RPMI8226 (cell line): ENCODE data around the gene ASPN.

Source experiments
- DNase-seq: peaks from one replicate; pipeline ENCODE4 v3.0.0-alpha.2; 2015

The ASPN gene

DNA sequence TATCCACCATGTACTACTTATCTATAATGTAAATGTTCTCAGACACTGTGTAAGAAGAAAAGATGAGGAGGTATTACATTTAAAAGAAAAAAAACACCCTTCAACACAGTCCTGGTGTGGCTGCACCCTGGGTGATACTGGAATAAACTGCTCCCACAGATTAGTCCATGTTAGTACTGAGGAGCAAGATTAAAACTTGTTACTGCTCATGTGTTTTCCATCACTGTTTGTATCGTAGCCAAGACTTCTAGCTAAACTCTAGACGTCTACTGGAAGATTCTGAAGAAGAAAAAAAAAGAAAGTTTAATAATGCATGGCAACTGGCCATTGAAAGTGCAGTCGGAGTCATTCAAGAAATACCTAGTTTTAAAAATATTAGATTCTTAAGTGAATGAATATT is at the start of gene ASPN:
Gene ASPN, minus strand, starts transcription at position 178 of the 400 bp plus-strand sequence.
- DNase-seq = no peak

DNA sequence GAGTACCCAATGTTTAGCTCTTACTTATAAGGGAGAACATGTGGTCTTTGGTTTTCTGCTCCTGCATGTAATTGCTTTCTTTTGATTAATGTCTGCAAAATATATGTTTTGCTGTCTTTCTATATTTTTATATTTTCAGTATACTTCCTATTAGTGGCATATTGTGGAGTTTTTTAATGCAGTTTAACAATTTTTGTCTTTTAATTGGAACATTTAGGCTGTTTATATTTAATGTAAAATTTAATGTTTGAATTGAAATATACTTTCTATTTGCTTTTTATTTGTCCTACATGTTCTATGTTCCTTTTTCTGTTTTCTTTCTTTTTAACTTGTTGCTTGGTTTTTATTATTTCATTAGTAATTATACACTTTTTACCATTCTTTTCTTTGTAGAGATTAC is 48.6 kb upstream of the ASPN start:
- no peak for DNase-seq

DNA sequence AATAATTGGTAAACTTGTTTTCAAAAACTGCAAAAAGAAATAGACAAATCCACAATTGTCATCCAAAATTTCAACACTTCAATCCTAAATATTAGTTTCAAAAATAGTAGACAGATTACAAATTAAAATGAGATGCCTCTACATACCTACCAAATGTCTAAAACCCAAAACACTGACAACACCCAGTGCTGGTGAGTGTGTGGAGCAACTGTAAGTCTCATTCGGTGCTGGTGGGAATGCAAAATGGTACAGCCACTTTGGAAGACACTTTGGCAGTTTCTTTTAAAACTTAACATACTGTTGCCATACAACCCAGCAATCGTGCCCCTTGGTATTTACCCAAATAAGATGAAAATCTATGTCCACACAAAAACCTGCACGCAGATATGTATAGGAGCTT is 46.8 kb upstream of the ASPN start:
- DNase-seq = no peak

DNA sequence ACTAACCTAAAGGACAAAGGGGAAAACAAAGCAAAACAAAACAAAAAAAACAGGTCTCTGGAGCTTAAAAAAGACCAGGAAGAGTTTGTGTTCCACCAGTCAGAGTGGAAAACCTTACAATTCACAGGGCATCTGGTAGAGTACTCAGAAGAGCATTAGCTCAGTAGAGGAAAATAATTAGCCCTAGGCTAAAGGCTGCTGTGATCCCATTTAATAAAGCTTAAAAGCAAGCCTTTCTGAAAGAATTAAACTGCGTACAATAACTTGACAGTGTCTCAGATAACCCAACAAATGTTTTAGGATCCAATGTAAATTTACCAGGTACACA is 46.2 kb upstream of the ASPN start:
- DNase-seq = no peak

DNA sequence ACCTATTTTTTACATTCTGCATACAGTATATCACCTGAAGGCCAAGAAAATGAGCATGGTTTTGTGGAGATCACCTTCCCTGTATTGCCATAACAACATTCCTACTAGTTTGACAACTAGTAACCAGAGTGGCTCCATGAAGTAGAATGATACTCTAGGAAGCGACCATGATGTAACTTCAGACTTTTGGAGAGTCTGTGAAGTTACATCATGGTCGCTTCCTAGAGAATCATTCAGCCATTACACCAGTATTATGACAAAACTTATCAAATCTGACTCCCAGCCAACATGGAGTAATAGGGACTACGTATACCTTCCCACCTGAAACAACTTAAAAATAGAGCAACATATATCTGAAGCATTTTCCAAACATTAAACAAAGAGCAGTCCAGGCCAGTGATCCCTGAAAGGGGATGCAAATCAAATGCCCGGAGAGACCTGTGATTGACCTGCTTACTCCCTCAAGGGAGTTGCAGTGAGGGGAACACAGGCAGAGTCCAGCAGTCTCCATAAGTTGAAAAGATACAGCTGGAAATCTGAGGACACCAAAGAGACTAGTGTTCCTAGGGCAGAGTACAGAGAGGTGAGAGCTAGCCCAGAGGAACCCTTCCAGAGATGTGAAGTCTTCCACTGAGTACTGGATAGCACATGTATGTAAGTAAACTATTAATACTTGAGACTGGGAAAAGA is 45.7 kb upstream of the ASPN start:
- DNase-seq = no peak

DNA sequence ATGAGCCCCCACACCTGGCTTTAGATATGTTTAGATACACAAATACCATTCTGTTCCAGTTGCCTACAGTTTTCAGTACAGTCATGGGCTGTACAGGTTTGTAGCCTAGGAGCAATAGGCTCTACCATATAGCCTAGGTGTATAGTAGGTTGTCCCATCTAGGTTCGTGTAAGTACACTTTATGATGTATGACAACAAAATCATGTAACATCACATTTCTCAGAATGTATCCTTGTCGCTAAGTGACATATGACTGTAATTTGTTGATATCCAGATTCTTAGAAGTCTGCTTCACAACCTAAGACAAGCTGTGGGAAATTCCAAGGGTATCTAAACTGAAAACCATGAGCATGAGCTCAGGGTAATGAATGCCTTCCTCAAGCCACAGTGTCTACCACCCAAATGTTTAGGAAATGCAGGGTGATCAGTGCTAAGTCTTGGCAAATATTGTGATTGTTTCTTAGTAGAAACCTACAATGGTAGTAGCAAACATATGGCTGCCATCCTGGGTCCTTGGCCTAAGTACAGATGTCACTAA is 45.1 kb upstream of the ASPN start:
- DNase-seq = no peak

DNA sequence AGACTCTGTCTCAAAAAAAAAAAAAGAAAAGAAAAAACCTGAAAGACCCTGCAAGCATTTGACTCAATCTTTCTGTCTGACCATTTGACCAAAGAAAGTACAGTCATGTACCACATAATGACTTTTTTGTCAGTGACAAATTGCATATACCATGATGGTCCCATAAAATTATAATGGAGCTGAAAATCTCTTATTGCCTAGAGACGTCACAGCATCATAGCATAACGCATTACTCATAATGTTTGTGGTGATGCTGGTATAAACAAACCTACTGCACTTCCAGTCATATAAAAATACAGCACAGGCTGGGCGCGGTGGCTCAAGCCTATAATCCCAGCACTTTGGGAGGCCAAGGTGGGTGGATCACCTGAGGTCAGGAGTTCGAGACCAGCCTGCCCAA is 43.0 kb upstream of the ASPN start:
- no peak for DNase-seq

DNA sequence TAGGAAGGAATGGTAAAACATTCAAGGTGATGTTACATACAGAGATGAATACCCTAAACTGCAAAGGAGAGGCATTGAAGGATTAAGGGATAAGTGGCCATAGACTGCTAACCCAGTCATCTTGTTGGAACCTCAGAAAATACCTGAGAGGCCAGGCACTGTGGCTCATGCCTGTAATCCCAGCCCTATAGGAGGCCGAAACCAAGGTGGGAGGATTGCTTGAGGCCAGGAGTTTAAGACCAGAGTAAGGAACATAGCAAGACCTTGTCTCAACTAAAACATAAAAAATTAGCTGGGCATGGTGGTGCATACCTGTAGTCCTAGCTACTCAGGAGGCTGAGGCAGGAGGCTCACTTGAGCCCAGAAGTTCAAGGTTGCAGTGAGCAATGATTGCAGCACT is 42.6 kb upstream of the ASPN start:
- no peak for DNase-seq

DNA sequence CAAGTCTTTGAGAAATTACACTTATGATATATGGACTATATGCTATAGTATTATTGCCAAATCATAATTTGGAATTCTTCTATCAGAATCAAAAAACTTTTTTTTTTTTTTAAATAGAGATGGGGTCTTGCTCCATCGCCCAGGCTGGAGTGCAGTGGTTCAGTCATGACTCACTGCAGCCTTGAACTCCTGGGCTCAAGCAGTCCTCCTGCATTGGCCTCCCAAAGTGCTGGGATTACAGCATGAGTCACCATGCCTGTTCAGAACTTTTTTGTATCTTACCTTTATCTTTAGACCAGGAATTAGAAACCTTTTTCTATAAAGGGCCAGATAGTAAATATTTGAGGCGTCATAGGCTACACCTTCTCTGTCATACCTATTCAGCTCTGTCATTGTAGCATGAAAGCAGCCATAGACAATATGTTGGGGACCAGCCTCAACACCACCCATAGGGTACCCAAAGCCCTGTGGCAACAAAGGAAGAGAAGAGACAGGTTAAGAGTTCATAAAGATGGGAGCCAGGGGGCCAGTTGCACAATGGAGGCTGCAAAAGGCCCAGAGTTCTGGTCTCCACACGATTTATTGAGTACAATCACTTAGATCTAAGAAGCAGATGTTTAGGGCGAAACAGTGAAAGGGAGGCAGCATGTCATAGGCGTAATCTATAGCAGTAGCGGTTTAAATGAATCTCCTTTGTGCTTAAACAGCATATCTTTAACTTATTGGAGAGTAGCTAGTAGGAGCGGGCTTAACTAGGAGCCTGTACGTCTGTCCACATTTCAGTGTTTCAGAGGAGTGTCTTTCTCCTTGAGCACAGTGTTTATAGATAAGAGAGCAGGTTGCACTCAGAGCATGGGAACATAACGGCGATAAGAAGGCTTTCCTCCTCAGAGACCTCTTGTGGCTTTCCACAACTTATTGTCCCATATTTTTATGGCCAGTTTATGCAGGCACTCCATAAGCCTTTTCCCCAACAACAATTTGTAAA is 41.0 kb upstream of the ASPN start:
- no peak for DNase-seq

DNA sequence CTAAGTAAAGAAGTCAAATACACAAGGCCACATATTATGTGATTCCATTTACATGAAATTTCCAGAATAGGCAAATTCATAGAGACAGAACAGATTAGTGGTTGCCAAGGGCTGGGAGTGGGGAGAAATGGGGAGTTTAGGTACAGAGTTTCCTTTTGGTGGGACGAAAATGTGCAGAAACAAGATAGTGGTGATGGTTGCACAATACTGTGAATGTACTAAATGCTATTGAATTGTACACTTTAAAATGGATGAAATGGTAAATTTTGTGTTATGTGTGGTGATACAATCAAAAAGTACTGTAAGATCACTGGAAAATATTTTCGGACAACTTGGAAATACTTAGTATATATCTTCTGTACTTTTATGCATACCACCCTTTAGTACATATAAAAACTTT is 38.5 kb upstream of the ASPN start:
- DNase-seq = no peak

DNA sequence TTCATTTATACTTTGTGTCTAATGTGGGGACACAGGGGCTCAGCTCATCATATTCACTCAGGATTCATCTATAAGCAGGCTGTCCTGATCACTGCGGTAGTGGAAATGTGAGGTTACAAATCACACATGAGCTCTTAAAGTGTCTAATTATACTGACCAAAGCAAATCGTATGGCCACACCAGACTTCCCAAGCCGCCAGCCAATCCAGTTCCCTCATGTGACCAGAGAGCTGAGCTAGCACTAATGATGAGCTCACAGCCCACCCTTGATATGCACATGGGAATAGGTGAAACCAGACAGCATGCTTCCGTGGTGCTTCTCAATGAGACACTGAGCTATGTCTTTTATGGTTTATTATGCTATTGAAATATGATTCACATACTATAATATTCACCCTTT is 35.9 kb upstream of the ASPN start:
- no peak for DNase-seq

DNA sequence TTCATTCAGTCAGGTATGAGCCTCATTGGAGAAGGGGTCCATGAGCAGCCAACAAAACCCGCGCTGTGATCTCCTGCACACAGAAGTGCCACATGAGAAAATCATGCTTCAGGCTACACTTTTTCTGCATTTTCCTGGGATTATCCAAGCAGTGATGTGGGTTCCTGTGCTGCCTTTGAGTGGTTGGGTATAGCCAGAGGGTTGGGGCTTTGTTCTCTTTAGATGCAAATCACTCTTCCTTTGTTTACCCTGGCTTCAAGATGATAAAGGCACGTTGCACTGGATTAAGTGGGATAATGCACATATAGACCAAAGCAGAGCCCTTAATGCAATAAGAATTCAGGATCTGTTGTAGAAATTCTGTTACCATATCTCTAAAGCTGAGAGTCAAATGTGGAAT is 34.7 kb upstream of the ASPN start:
- no peak for DNase-seq

DNA sequence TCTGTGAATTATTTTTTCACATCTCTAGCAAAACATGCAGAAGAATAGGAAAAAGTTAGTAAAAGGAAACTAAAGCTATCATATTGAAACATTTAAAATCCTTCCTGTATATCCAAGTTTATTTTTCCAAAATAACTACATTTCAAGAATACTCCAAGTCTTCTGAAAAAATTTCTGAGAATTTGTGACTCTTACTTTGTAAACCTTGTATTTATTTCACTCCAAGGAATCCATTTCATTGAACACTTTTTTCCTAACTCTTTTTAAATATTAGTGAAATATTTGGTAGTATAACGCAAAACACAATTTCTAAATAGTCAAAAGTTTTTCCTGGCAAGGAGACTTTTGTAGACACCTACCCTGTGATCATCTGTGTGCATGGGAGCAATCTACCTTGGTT is 34.2 kb upstream of the ASPN start:
- DNase-seq = no peak

DNA sequence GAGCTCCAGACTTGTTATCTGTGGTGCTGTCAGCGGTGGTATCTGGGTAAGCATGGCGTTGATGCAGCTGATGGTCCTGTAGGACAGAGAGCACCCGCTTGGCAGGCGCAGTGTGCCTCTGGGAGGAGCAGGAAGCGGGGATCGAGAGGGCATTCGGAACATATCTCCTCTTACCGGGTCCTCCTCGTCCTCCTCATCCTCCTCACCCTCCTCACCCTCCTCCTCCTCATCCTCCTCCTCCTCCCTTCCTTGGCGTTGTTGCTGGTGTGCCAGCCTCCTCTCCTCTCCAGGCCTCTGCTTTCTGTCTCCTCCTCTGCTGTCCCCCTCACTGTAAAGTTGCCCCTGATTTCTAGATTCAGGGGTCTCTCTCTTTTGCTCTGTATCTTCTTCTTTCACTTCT is 32.3 kb upstream of the ASPN start:
- no peak for DNase-seq

DNA sequence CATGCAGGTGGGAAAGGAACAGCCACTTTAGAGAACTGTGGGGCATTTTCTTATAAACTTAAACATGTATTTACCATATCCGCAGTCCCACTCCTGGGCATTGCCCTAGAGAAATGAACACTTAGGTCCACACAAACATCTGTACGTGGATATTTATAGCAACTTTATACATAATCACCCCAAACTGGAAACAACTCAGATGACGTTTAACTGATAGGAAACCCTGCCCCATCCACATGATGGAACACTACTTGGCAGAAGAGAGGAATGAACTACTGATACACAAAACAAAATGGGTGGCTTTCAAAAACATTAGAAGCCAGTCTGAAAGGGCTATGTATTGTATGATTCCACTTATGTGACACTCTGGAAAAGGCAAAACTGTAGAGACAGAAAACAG is 31.0 kb upstream of the ASPN start:
- DNase-seq = no peak

DNA sequence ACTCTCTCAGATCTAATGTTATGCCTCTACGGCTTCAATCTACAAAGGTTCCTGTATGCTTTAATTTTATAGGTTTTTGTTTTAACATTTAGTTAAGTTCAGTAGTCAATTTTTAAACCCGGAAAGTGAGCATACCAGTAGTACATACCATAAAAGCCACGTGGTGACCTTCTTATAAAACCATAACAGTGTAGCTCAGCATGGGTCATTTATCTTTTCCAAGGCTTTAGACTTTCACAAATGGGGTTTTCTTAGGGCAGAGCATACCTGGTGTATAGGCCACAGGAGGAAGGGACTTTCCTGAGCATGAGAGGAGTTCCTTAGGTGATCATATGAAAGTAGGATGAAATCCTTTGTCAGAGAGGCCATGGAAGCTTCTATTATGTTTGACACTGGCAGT is 30.3 kb upstream of the ASPN start:
- DNase-seq = no peak

DNA sequence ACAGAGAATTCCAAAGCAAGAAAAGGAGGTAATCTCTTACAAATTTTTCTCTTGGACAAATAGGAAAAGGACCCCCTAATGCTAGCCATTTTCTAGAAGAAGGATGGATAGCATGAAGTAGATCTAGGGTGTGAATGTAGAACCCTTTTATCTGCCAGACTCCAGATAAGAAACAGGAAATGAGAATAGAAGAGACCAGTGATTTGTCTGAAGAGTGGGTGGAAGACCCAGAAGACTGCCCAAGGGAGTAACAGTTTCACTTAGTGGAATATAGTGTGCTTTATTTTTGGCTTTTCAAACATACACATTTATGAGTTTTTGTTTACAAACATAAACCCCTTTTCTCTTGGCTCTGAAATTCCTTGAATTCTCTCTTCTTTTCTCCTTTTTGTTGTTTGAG is 28.4 kb upstream of the ASPN start:
- no peak for DNase-seq

DNA sequence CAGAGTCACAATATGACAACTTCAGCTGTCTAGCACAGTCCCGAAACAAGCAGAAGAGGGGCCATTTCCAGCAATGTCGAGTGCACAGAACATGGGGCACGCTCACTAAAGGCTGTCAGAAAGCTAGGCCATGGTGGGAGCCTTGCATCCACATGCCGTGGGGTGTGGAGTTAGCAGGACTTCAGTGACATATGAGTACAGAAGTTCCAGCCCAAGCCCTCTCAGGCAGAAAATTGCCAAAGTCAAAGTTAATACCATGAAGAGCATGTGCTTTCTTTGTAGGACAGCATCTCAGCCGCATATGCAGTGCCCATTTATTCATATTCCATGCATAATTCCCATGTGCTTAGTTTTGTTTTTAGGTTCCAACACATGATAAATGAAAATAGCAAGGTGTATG is 26.7 kb upstream of the ASPN start:
- DNase-seq = no peak

DNA sequence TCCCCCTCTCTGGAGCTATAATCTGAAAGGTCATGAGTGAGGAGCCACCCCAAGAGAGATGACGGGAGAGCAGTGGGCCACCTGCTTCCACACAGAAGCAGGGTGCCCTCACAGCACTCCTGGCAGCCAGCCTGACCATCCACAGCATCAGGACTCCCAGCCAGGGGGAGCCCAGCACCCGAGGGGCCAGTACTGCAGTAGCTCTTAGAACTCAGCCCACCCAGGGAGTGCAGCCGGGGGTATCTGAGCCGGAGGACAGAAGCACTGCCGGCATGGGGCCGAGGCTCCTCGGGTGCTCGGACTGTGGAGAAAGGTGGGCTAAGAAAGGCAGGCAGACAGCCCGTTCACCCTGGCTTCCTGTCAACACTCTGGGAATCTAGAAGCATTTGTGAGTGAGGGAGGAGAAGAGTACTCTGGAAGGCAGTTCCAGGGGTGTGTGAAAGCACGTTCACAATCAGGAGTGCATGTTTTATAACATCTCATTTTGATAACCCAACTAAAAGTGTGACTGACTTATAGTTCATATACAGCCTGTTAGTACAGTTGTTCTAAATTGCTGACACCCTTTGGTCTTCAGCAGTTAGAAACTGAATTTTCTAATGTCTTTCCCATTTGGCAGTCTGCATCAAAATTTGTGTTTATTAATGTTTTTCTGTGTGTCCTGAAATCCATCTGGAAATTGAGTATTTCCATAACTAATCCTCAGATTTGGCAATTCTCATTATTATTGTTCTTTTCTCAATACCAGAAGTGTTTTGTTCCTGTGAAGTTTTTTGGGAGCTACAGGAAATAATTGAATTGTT is 25.9 kb upstream of the ASPN start:
- DNase-seq = no peak

DNA sequence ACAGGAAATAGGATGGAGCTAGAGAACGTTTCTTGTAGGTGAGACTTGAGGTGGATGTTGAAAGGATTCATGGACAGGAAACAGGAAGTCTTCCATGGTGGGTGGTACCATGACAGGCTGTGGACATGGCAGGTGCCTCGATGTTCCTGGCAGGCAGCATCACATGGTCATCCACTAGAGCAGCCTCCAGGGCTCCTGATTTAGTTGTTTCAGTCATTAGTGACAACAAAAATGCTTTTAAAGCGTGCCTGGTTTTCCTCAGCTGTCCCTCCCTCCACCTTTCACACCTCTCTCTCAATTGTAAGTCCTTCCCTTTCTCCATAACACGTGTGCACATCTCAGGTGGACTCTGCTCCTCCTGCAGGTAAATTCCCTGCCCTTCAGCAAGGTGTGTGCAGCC is 25.2 kb upstream of the ASPN start:
- no peak for DNase-seq

DNA sequence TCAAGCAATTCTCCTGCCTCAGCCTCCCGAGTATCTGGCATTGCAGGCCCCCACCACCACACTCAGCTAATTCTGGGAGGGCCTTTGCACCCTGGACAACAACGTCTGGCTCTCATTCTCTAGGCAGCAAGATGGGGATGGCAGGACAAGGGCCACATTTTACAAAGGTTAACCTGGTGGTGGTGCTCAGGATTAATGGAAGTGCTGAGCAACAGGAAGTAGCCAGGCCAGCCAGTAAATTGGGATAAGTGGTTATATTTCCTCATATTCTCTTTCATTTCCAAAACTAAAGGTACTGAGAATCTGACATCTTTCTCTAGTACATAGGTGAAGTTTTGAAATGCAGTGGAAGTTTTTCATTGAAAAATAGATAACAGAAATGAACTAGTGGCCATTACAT is 24.7 kb upstream of the ASPN start:
- DNase-seq = no peak

DNA sequence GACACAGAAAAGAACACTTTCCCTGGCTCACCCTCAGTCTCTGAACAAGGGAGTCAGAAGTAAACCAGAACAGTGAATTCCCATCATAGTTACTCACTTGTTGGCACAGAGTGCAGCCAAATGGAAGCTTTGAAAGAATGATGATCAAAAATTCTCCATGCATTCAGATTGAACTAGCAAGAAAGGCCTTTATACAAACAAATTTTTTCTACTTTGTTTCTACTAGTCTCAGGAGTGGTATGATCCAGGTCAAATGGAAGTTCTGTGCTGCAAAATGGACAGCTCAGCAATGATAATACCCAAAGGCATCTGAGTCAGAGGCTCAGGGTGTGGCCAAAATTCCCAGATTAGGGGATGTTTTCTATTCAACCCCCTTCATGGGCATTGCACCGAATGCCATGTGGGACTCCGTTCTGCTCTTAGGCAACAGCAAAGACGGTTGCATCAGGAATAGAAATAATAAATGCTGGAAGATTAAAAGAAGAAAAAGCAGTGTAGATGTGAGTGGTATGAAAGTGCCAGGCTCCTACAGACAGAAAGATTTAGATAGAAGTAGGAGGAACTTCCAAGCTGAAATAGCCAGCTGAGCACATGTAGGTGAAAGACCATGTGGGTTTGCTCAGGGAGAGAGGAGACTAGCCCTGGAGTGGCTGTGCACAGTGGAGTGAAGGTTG is 24.0 kb upstream of the ASPN start:
- DNase-seq = no peak

DNA sequence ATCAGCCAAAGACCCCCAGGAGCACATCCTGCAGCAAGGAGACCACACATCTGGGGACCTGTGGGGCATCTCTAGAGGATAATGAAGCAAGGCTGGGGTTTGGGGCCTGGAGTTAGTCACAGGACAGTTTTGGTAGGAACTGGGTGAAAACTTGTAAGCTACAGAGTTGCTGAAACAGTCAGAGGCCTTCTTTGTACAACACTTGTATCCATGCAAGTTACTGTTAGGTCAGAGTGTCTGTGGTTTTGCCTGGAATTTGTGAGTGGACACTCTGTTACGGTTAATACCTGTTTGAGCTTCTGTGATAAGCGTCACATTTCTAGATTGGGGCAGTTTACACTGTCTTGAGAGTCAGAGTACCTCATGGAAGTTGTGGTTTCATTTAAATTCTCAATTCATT is 22.6 kb upstream of the ASPN start:
- no peak for DNase-seq
